Left colon (tissue), 2 donors: Measurements from ENCODE around the gene SIRT7. TPM values are rescaled to one million over a fixed set of nuclear protein-coding genes. Genes with fewer than 3 reads are reported as not detected.

Experiments used
- ATAC-seq: fragments of 200-7000 bp; cut with Tn5 transposase; one replicate; pipeline ENCODE4 v1.9.1; 2020; ENCODE audit warnings: mild to moderate bottlenecking, moderate library complexity
- DNase-seq, 2 donors: peaks; one replicate each; pipeline ENCODE4 v3.0.0-alpha.2; 2020
- intact Hi-C, 2 donors: fragments of 100-400 bp; cut with DNase I in 1 of 2; cut with micrococcal nuclease in 1 of 2; formaldehyde crosslinking; loops; one replicate each; pipeline versions ENCODE4 v1.11.2 to v1.14.0; 2022; cut with DNase I, micrococcal nuclease
- total RNA-seq, 2 donors: library from RNA; stranded (reverse); fragmentation: NEBNext Ultra II Directional; extraction: Animal tissue kit (Norgen Biotek cat#: 25700); gene quantifications; one replicate each; pipeline ENCODE4 v1.2.1, GENCODE V29; 2021
- donor health status: DM: no; HTN: no; CAD: no.
- donor health status: DM: yes; HTN: yes; CAD: no.

SIRT7 gene
- total RNA-seq, 2 donors from 2014 or later, result 63.2 to 67.5 TPM

- no peak for ATAC-seq
- DNase-seq, result no peak
- intact Hi-C loops, result no loop called here
These were observed 17.1 kb upstream of the SIRT7 start for GRCh38 chr17:81934850-81935708.

GRCh38 chr17:81934098-81934757 is 16.3 kb upstream of the SIRT7 start:
- intact Hi-C loops, result no loop called here
- DNase-seq (peak in 1 of 2 donors; percentile 23), ATAC-seq (no peak)

GRCh38 chr17:81933178-81933699 is 15.3 kb upstream of the SIRT7 start:
- DNase-seq, result no peak
- ATAC-seq, result no peak
- intact Hi-C loops, result no loop called here

- DNase-seq (peak in 1 of 2 donors; percentile 22), ATAC-seq (no peak)
- intact Hi-C loops, result no loop called here
These were observed 14.5 kb upstream of the SIRT7 start for GRCh38 chr17:81932333-81932983.

- peak in 1 of 2 donors; percentile 29 for DNase-seq
- peak; percentile 6 for ATAC-seq
- intact Hi-C loops, result no loop called here
These were observed 13.8 kb upstream of the SIRT7 start for GRCh38 chr17:81931557-81932332.

GRCh38 chr17:81931189-81931556 is 13.2 kb upstream of the SIRT7 start:
- DNase-seq, result no peak
- ATAC-seq, result no peak
- intact Hi-C loops, result no loop called here

- intact Hi-C loops, result no loop called here
- peak; percentile 48 to 56 for DNase-seq
- peak; percentile 13 for ATAC-seq
These were observed 12.5 kb upstream of the SIRT7 start for GRCh38 chr17:81930142-81931125.

- peak in 1 of 2 donors; percentile 24 for DNase-seq
These were observed 11.5 kb upstream of the SIRT7 start for GRCh38 chr17:81929253-81930141.

GRCh38 chr17:81928544-81929252 is 10.7 kb upstream of the SIRT7 start:
- intact Hi-C loops, result no loop called here
- ATAC-seq, result no peak
- DNase-seq, result peak in 1 of 2 donors; percentile 29

More at GRCh38 chr17:81929253-81930141, 11.5 kb upstream of the SIRT7 start:
- ATAC-seq, result no peak
- intact Hi-C loops, result no loop called here

- intact Hi-C loops, result no loop called here
- DNase-seq (peak; percentile 89 to 93), ATAC-seq (peak; percentile 40)
These were observed 9.9 kb upstream of the SIRT7 start, which contains the start of gene MAFG for GRCh38 chr17:81927653-81928543. MAFG (minus strand) TSS chr17:81927735; CDS start chr17:81923185, 4,550 bp downstream.

- DNase-seq (peak in 1 of 2 donors; percentile 45), ATAC-seq (no peak)
- intact Hi-C loops, result no loop called here
These were observed 9.2 kb upstream of the SIRT7 start for GRCh38 chr17:81927152-81927652.

- DNase-seq, result peak; percentile 86 to 96
- intact Hi-C loops, result no loop called here
- ATAC-seq, result peak; percentile 72
These were observed 8.6 kb upstream of the SIRT7 start for GRCh38 chr17:81926451-81927151.

- no peak for DNase-seq
- intact Hi-C loops, result no loop called here
- peak; percentile 1 for ATAC-seq
These were observed 8.0 kb upstream of the SIRT7 start for GRCh38 chr17:81925860-81926450.
